Ascending aorta (tissue), 2 donors: ENCODE results near the gene GP1BA. TPM values are rescaled to one million over a fixed set of nuclear protein-coding genes. Genes with fewer than 3 reads are reported as not detected.

Experiments
- DNase-seq, 2 donors: peaks; one replicate each; pipeline ENCODE4 v3.0.0-alpha.2; 2019; ENCODE audit warnings: low spot score in 2 of 2
- H3K27ac ChIP-seq, 2 donors: fragments of 200-600 bp; sonication (generic); one replicate each; pipeline ENCODE4 v1.5.1; 2016 to 2017; ENCODE audit warnings: mild to moderate bottlenecking in 1 of 2
- H3K27me3 ChIP-seq: fragments of 200-600 bp; sonication (generic); one replicate; pipeline ENCODE4 v1.5.1; 2017
- H3K36me3 ChIP-seq, 2 donors: fragments of 200-600 bp; sonication (generic); one replicate each; pipeline ENCODE4 v1.5.1; 2016
- H3K4me1 ChIP-seq, 2 donors: fragments of 200-600 bp; sonication (generic); one replicate each; pipeline ENCODE4 v1.5.1; 2016 to 2017; ENCODE audit warnings: mild to moderate bottlenecking in 1 of 2
- H3K4me3 ChIP-seq, 2 donors: fragments of 200-600 bp; sonication (generic); one replicate each; pipeline ENCODE4 v1.5.1; 2016 to 2017; ENCODE audit warnings: mild to moderate bottlenecking in 1 of 2
- H3K9me3 ChIP-seq, 2 donors: fragments of 200-600 bp; sonication (generic); one replicate each; pipeline ENCODE4 v1.5.1; 2016
- CTCF ChIP-seq, 3 experiments: fragments of 200-600 bp in 2 of 3; fragments of 450-650 bp in 1 of 3; sonication (generic) in 2 of 3; IDR thresholded peaks; one replicate each; pipeline ENCODE4 v1.5.1; 2016 to 2019; ENCODE audit warnings: antibody characterized with exemption in 3 of 3, mild to moderate bottlenecking in 1 of 3, moderate library complexity in 1 of 3
- intact Hi-C: fragments of 100-400 bp; cut with DNase I; formaldehyde crosslinking; loops from one replicate; pipeline ENCODE4 v1.15.1; 2023
- total RNA-seq: library from RNA; depleted of rRNA; stranded (reverse); fragments of >200 nt; gene quantifications from one replicate; pipeline ENCODE4 v1.1.0, GENCODE V29; 2016

Gene GP1BA
- total RNA-seq, 1 donor from 2014 or later, result not detected

- DNase-seq, result peak in 1 of 2 donors; percentile 77
Observed at GRCh38 chr17:4947411-4948165, 15.5 kb downstream of the GP1BA start.

GRCh38 chr17:4948166-4948930, 16.3 kb downstream of the GP1BA start, which contains the start of gene PFN1:
PFN1 (minus strand) TSS chr17:4948530; CDS start chr17:4948394, 136 bp downstream.
- intact Hi-C loops, result loop anchor here (1.0 kb wide), 2 partner anchors 8 to 19 kb away; partner anchors contain the start of genes RNF167, SLC25A11 and SPAG7
- H3K4me1 ChIP-seq, result peaks cover 15 to 49% of the 10 kb centered on the region in 2 donors
- H3K9me3 ChIP-seq, result no peaks in the 10 kb centered on the region
- no peak for TF ChIP-seq CTCF (IDR thresholded peaks at IDR 0.05)
- peaks cover 26 to 34% of the 10 kb centered on the region in 2 donors for H3K36me3 ChIP-seq
- peak; percentile 66 to 94 for DNase-seq
- H3K27ac ChIP-seq, result peak within 1 kb of the TSS; percentile 93 to 99
- peak within 1 kb of the TSS; percentile 94 to 100 for H3K4me3 ChIP-seq
- H3K27me3 ChIP-seq, result no peaks in the 10 kb centered on the region

More at GRCh38 chr17:4947411-4948165, 15.5 kb downstream of the GP1BA start:
- Histone ChIP-seq H3K9me3 (no peaks in the 10 kb centered on the region), H3K4me1 (peaks cover 13 to 42% of the 10 kb centered on the region in 2 donors), H3K27ac (peak overlapping the region; percentile 93 to 97), H3K27me3 (no peaks in the 10 kb centered on the region), H3K4me3 (peak overlapping the region; percentile 94 to 100), H3K36me3 (peaks cover 32 to 41% of the 10 kb centered on the region in 2 donors)
- intact Hi-C loops, result loop anchor here (1.0 kb wide), 2 partner anchors 7 to 20 kb away; partner anchors contain the start of genes RNF167, SLC25A11 and SPAG7
- no peak for TF ChIP-seq CTCF (IDR thresholded peaks at IDR 0.05)

- intact Hi-C loops, result loop anchor here (1.0 kb wide), 3 partner anchors 9 to 48 kb away; partner anchors contain the start of genes INCA1, KIF1C, RNF167 and SLC25A11
- peak; percentile 32 to 91 for DNase-seq
- TF ChIP-seq CTCF (IDR thresholded peaks at IDR 0.05), result no peak
- peaks cover 21 to 29% of the 10 kb centered on the region in 2 donors for H3K36me3 ChIP-seq
- no peaks in the 10 kb centered on the region for H3K9me3 ChIP-seq
- peaks cover 15 to 55% of the 10 kb centered on the region in 2 donors for H3K4me1 ChIP-seq
- H3K4me3 ChIP-seq, result peak overlapping the region; percentile 94 to 100
- no peaks in the 10 kb centered on the region for H3K27me3 ChIP-seq
- H3K27ac ChIP-seq, result peak overlapping the region; percentile 93 to 99
Observed at GRCh38 chr17:4948931-4949320, 16.8 kb downstream of the GP1BA start.

- H3K4me3 ChIP-seq, result peak overlapping the region; percentile 94 to 100
- H3K36me3 ChIP-seq, result peaks cover 15 to 23% of the 10 kb centered on the region in 2 donors
- H3K27me3 ChIP-seq, result no peaks in the 10 kb centered on the region
- H3K4me1 ChIP-seq, result peaks cover 15 to 50% of the 10 kb centered on the region in 2 donors
- peak; percentile 37 to 89 for DNase-seq
- intact Hi-C loops, result loop anchor here (1.0 kb wide), 1 partner anchor 48 kb away; the partner anchor contains the start of genes INCA1 and KIF1C
- no peaks in the 10 kb centered on the region for H3K9me3 ChIP-seq
- TF ChIP-seq CTCF (IDR thresholded peaks at IDR 0.05), result no peak
- H3K27ac ChIP-seq, result peak overlapping the region; percentile 93 to 99
Observed at GRCh38 chr17:4949321-4950074, 17.4 kb downstream of the GP1BA start.
